ACC112 (cell line): Measurements from ENCODE around the gene HPSE.

ENCODE experiments used
- H2AFZ ChIP-seq: fragments of 200-600 bp; sonication (generic); one replicate; pipeline ENCODE4 v1.6.0; 2017; ENCODE audit warnings: antibody characterized with exemption, low read length; ENCODE audit not compliant: unreplicated experiment
- H3K27ac ChIP-seq: fragments of 200-600 bp; sonication (generic); 2 replicates; pipeline ENCODE4 v1.5.1; 2014; ENCODE audit warnings: low read depth, mild to moderate bottlenecking, antibody characterized with exemption, low read length, moderate library complexity
- H3K27me3 ChIP-seq: fragments of 200-600 bp; sonication (generic); 2 replicates; pipeline ENCODE4 v1.6.1; 2014; ENCODE audit warnings: mild to moderate bottlenecking, antibody characterized with exemption, low read length, moderate library complexity, mixed read lengths; ENCODE audit not compliant: insufficient read depth
- H3K36me3 ChIP-seq: fragments of 200-600 bp; sonication (generic); 2 replicates; pipeline ENCODE4 v1.6.1; 2016; ENCODE audit warnings: mild to moderate bottlenecking, antibody characterized with exemption, low read length, moderate library complexity, mixed read lengths; ENCODE audit not compliant: insufficient read depth
- H3K4me1 ChIP-seq: fragments of 200-600 bp; sonication (generic); one replicate; pipeline ENCODE4 v1.6.1; 2016; ENCODE audit warnings: low read length, mixed read lengths; ENCODE audit not compliant: insufficient read depth, unreplicated experiment, control insufficient read depth
- H3K4me3 ChIP-seq: fragments of 200-600 bp; sonication (generic); 2 replicates; pipeline ENCODE4 v1.5.1; 2014; ENCODE audit warnings: mild to moderate bottlenecking, low read depth, low read length
- H3K79me2 ChIP-seq: fragments of 200-600 bp; sonication (generic); one replicate; pipeline ENCODE4 v1.6.0; 2016; ENCODE audit warnings: low read length; ENCODE audit not compliant: control insufficient read depth, unreplicated experiment, insufficient read depth

Gene HPSE

DNA sequence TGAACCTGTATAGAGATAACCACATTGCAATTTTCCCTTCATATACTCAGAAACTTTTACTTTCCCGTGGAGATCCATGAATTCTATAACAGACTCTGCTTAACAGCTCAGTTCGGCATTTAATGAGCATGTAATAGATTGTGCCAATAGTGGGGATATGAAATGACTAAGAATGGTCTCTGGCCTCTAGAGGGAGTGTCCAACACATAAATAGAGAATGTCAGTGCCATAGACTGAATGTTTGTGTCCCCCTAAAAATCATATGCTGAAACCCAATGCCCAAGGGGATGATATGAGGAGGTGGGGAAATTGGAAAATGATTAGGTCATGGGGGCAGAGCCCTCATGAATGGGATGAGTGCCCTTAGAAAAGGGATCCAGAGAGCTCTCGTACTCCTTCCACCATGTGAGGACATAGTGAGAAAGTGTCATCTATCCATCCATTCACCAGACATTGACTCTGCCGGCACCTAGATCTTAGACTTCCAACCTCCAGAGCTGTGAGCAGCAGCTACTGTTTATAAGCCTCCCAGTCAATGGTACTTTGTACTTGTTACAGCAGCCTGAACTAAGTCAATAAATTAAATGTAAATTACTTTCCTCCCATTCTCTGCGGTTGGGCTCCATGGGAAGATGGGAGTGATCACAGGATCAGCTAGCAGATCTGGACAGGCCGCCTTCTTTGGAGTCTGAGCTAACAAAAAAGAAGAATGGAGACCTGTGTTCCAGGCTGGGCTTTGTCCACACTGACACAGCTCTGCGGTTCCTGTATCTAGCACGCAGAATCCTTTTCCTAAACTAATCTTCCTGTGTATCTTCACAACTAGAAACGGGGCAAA, 28.1 kb upstream of the HPSE start:
- Histone ChIP-seq H3K4me1 (peaks cover 14% of the 10 kb centered on the region), H3K36me3 (no peaks in the 10 kb centered on the region), H3K27ac (no peak overlapping the region), H3K4me3 (no peak overlapping the region), H3K27me3 (no peaks in the 10 kb centered on the region), H3K79me2 (no peaks in the 10 kb centered on the region), H2AFZ (no peak overlapping the region)

DNA sequence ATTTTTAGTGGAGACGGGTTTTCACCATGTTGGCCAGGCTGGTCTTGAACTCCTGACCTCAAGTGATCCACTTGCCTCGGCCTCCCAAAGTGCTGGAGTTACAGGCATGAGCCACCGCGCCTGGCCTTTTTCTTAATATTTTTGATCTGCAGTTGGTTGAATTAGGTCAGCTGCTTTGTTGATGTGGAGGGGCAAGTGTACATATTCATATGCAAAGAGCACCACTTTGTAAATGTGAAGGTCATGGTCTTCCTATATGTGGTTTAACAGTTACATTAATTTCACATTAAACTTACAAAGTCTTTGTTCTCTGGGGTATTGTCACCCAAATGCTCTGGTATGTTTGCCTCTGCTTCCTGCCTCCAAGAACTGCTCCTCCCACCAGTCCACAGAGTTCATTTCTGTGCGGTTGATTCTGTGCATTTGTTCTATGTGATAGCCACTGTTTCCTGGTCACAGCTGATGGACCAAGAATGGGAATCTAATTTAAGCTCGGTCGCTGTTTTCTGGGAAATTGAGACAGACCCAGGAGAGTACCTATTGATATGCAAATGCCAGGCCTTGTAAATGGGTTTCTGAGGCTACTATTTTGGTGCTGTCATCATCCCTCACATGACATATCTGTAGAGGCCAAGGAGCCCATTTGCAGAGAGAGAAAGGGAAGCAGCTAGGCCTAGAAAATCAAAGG, 26.9 kb upstream of the HPSE start:
- peak overlapping the region; percentile 9 for H2AFZ ChIP-seq
- H3K4me1 ChIP-seq, result peaks cover 24% of the 10 kb centered on the region
- no peak overlapping the region for H3K27ac ChIP-seq
- no peaks in the 10 kb centered on the region for H3K36me3 ChIP-seq
- no peaks in the 10 kb centered on the region for H3K79me2 ChIP-seq
- H3K27me3 ChIP-seq, result no peaks in the 10 kb centered on the region
- H3K4me3 ChIP-seq, result no peak overlapping the region

- Histone ChIP-seq H3K4me3 (no peak overlapping the region), H3K27me3 (no peaks in the 10 kb centered on the region), H2AFZ (no peak overlapping the region), H3K4me1 (peaks cover 26% of the 10 kb centered on the region), H3K79me2 (no peaks in the 10 kb centered on the region), H3K36me3 (no peaks in the 10 kb centered on the region), H3K27ac (no peak overlapping the region)
Observed at GRCh38 chr4:83360018-83360417, 25.4 kb upstream of the HPSE start.

DNA sequence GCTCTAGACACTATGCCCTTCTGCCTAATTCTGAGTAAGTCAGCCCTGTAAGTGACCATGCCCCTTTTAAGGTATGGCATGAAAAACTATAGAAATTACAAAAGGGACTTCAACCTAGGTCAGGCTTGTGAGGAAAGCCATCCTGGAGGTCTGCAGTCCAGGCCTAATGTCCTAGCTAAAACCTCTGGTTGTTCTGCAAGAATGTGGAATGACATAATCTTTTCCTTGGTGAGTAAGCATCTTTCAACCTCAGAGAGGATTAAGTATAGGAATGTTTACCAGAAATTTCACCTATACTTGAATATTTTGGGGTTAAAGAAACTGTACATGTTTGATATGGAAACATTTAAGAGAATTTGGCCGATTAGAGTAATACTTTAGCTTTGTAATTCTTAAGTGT, 23.8 kb upstream of the HPSE start:
- Histone ChIP-seq H3K4me3 (no peak overlapping the region), H3K27ac (peak overlapping the region; percentile 88), H3K79me2 (no peaks in the 10 kb centered on the region), H3K27me3 (no peaks in the 10 kb centered on the region), H2AFZ (no peak overlapping the region), H3K4me1 (peaks cover 26% of the 10 kb centered on the region), H3K36me3 (no peaks in the 10 kb centered on the region)

GRCh38 chr4:83356899-83357661, 22.4 kb upstream of the HPSE start:
- Histone ChIP-seq H3K4me3 (peak overlapping the region; percentile 42; the same call in 1 of the 2 replicates), H3K36me3 (no peaks in the 10 kb centered on the region), H2AFZ (peak overlapping the region; percentile 69), H3K79me2 (no peaks in the 10 kb centered on the region), H3K27ac (peak overlapping the region; percentile 88), H3K4me1 (peaks cover 26% of the 10 kb centered on the region), H3K27me3 (no peaks in the 10 kb centered on the region)

DNA sequence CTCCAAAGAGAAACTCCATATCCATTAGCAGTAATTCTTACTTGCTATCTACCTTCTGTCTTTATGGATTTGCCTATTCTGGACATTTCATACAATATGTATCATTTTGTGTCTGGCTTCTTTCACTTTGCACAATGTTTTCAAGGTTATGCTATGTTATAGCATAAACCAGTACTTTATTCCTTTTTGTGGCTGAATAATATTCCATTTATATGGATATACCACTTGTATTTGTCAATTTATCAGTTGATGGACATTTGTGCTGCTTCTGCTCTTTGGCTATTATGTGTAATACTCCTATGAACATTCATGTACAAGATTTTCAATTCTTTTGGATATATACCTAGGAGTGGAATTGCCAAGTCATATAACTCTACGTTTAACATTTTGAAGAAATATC, 18.9 kb upstream of the HPSE start:
- H3K79me2 ChIP-seq, result no peaks in the 10 kb centered on the region
- H3K27me3 ChIP-seq, result no peaks in the 10 kb centered on the region
- no peak overlapping the region for H3K27ac ChIP-seq
- H3K4me3 ChIP-seq, result no peak overlapping the region
- no peak overlapping the region for H2AFZ ChIP-seq
- H3K4me1 ChIP-seq, result peaks cover 19% of the 10 kb centered on the region
- H3K36me3 ChIP-seq, result no peaks in the 10 kb centered on the region

DNA sequence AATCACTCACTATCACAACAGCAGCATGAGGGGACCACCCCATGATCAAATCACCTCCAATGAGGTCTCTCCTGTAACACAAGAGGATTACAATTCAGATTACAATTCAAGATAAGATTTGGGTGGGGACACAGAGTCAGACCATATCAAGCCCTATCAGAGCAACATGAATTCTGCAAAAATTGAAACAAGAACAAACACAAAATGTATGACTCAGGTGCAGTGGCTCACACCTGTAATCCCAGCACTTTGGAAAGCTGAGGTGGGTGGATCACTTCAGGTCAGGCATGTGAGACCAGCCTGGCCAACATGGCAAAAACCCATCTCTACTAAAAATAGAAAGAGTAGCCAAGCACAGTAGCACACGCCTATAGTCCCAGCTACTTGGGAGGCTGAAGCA, 13.4 kb upstream of the HPSE start:
- Histone ChIP-seq H3K4me3 (no peak overlapping the region), H3K27me3 (no peaks in the 10 kb centered on the region), H3K27ac (no peak overlapping the region), H2AFZ (no peak overlapping the region), H3K4me1 (no peaks in the 10 kb centered on the region), H3K79me2 (no peaks in the 10 kb centered on the region), H3K36me3 (no peaks in the 10 kb centered on the region)

DNA sequence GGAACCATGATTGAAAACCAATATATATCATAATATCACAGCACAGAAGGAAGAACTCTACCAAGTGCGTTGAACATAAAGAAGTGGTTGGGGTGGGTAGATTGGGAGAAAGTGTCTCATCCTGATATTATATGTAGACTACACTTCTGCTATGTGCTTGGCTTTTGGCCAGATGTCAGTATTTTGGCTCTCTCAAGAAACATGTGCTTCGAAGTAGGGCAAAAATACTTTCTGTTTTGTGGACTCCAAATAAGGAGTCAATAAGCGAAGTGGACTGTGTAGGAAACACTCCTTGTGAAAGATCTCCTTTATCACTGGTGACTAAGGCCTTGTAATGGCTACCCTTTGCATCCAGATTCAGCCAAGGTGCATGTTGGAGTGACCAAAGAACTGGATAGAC, 7.8 kb upstream of the HPSE start:
- H3K27ac ChIP-seq, result no peak overlapping the region
- H3K36me3 ChIP-seq, result no peaks in the 10 kb centered on the region
- no peaks in the 10 kb centered on the region for H3K79me2 ChIP-seq
- H3K4me1 ChIP-seq, result no peaks in the 10 kb centered on the region
- H3K27me3 ChIP-seq, result no peaks in the 10 kb centered on the region
- H2AFZ ChIP-seq, result no peak overlapping the region
- H3K4me3 ChIP-seq, result no peak overlapping the region

GRCh38 chr4:83340692-83341343, 6.2 kb upstream of the HPSE start:
- H3K27me3 ChIP-seq, result no peaks in the 10 kb centered on the region
- no peak overlapping the region for H3K27ac ChIP-seq
- H3K4me1 ChIP-seq, result no peaks in the 10 kb centered on the region
- no peaks in the 10 kb centered on the region for H3K79me2 ChIP-seq
- H3K36me3 ChIP-seq, result no peaks in the 10 kb centered on the region
- H3K4me3 ChIP-seq, result no peak overlapping the region
- no peak overlapping the region for H2AFZ ChIP-seq

- H3K27ac ChIP-seq, result no peak overlapping the region
- H3K36me3 ChIP-seq, result no peaks in the 10 kb centered on the region
- H3K27me3 ChIP-seq, result no peaks in the 10 kb centered on the region
- no peak overlapping the region for H3K4me3 ChIP-seq
- no peaks in the 10 kb centered on the region for H3K79me2 ChIP-seq
- H3K4me1 ChIP-seq, result no peaks in the 10 kb centered on the region
- H2AFZ ChIP-seq, result no peak overlapping the region
Observed at GRCh38 chr4:83339573-83339972, 4.9 kb upstream of the HPSE start.
